Measurements from ENCODE around the gene SNX4.
"Not testable (repeated sequence)": the region's sequence is repeated elsewhere in the genome, so short reads cannot be mapped to it uniquely, and the experiment has no call there.

Gene SNX4

DNA sequence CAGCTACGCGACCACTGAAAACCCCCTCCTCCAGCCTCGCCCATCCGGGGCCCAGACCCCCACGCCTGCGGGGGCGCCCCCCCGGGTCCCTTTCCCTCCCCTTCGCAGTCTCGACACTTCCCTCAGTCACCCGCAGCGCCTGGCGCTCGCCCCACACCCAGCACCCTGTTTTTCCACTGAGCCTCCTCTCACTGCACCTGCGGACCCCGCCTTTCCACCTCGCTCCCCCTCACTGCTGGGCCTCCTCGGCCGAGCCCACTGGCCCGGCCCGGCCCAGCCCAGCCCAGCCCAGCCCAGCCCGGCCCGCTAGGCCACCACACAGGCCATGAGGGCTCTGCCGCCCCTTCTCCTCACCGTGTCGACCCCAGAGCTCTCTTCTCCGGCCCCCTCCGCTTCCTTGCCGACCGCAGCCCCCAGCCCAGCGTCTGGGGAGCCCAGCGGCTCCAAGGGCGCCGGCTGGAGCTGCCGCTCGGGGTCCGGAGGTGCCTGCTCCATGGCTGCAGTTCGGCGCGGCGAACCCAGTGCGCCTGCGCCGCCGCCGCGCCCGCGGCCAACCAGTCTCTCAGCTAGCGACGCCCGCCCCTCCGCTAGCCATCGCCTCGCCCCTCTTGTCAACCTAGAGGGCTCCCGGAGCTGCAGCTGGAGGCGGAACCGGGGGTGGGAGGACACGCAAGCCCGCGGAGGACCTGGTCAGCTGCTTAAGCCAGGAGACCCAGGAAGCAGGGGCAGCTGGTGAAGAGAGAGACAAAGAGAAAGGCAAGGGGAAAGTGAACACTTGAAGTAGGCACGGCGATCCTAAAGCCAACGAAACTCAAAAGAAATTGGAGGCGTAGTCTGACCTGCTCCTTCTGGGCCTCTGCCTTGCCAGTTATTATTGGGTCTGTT, at the start of gene SNX4:
SNX4 (minus strand) TSS at position 525 of the 885 bp plus-strand sequence; CDS start at position 495, 30 bp downstream.
- peak; percentile 88 to 90 for DNase-seq

DNA sequence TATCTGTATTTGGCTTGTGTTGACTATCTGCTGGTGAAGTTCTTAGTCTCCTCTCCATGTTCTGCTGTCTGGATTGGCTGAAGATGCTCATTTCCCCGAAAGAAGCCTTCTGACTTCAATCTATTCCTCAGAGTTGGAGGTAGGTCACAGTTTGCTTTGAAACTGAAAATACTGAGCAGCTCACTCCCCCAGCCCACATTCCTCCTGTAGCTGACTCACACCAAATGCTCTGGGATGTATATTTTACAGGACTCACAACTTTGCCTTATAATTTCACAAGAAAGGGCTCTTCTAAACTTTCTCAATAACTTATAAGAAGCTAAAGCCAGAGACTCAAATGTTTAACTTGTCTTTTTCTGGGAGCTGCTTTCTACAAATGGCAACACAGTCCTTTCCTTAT, 36.3 kb upstream of the SNX4 start:
- no peak for DNase-seq

DNA sequence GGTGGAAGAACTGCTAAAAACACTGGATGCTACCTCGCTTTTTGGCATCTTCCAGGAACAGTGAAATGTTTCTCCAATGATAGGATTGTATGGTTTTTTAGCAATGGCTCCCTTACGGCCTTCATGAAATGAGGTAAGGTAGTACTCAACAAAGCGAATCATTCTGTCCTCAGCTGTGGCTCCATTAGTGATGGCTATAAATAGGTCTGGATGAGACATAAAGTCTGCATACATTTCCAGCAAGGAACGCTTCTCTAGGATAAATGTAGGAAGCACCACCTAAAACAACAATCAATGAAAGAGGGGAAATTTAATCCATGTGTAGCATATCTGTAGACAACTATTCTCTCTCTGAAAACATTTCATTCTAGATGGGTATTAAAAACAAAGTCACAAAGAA, 32.4 kb upstream of the SNX4 start:
- no peak for DNase-seq

- DNase-seq, result no peak
Observed at GRCh38 chr3:125528920-125529319, 8.9 kb upstream of the SNX4 start.

GRCh38 chr3:125525153-125525552, 5.2 kb upstream of the SNX4 start:
- DNase-seq, result no peak

DNA sequence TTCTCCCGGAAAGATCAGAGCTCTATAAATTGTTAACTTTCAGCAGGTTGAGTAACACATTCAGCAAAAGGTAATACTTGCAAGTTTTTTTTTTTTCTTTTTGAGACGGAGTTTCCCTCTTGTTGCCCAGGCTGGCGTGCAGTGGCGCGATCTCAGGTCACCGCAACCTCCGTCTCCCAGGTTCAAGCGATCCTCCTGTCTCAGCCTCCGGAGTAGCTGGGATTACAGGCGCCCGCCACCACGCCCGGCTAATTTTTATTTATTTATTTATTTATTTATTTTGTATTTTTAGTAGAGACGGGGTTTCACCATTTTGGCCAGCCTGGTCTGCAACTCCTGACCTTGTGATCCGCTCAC, 539 bp upstream of the SNX4 start:
- DNase-seq, result not testable (repeated sequence)

- no peak for DNase-seq
Observed at GRCh38 chr3:125515421-125515820, 4.6 kb downstream of the SNX4 start.

GRCh38 chr3:125513490-125514115, 6.4 kb downstream of the SNX4 start:
- DNase-seq, result no peak

GRCh38 chr3:125512135-125512920, 7.7 kb downstream of the SNX4 start:
- DNase-seq, result no peak

- DNase-seq, result no peak
Observed at GRCh38 chr3:125511420-125512118, 8.4 kb downstream of the SNX4 start.

DNA sequence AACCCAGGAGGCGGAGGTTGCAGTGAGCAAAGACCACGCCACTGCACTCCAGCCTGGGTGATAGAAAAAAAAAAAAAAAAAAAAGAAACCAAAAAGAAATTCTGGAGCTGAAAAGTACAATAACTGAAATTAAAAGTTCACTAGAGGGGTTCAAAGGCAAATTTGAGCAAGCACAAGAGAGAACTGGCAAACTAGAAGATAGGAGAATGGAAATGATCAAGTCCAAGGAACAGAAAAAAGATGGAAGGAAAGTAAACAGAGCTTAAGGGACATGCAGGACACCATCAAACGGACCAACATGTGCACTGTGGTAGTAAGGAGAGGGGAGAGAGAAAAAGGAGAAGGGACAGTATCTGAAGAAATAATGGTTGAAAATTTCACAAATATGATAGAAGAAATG, 12.9 kb downstream of the SNX4 start:
- DNase-seq, result no peak

DNA sequence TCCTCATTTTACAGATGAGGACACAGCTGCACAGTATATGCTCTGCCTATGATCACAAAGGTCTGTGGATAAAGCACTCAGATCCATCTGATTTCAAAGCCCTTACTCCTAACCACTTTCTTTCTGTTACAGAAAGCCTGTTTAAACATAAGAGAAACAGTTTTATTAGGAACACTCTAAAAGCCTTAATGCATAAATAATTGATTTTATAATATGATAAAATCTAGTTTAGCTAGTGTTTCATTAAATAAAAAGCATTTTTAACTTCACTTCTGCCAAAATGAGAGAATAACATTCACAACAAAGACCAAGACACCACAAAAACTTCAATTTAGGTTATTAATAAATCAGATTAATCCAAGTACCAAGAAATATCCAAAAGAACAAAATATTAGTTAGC, 21.4 kb downstream of the SNX4 start:
- DNase-seq, result no peak

GRCh38 chr3:125496701-125497100, 23.3 kb downstream of the SNX4 start:
- DNase-seq, result no peak

- DNase-seq, result no peak
Observed at GRCh38 chr3:125482406-125482805, 37.6 kb downstream of the SNX4 start.

GRCh38 chr3:125481786-125482185, 38.2 kb downstream of the SNX4 start:
- DNase-seq, result no peak

DNA sequence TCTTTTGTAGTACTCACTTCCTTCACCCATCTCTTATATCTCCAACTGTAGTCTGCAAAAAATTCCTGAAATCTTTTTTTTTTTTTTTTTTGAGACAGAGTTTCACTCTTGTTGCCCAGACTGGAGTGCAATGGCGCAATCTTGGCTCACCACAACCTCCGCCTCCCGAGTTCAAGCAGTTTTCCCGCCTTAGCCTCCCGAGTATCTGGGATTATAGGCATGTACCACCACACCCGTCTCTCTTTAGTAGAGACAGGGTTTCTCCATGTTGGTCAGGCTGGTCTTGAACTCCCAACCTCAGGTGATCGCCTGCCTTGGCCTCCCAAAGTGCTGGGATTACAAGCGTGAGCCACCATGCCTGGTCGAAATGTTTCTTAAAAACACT, 38.6 kb downstream of the SNX4 start:
- DNase-seq, result not testable (repeated sequence)

- no peak for DNase-seq
Observed at GRCh38 chr3:125480656-125481374, 39.2 kb downstream of the SNX4 start.

GRCh38 chr3:125479091-125479490, 40.9 kb downstream of the SNX4 start:
- DNase-seq, result no peak

GRCh38 chr3:125478326-125478725, 41.7 kb downstream of the SNX4 start:
- DNase-seq, result no peak

DNA sequence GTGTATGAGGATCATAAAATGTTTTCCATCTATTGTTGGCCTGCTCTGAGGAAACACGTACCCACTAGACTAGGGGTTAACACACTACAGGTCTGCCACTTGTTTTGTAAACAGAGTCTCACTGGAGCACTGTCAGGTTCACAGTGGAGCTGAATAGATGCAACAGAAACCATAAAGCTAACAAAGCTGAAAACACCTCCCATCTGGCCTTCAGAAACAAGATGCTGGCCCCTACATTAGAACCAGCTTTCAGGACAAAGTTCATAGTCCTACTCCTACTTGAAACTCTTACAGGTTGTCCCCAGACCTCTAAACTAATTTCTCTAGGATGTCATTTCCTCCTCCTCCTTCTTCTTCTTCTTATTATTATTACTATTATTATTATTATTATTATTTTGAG, 42.3 kb downstream of the SNX4 start:
- no peak for DNase-seq

DNA sequence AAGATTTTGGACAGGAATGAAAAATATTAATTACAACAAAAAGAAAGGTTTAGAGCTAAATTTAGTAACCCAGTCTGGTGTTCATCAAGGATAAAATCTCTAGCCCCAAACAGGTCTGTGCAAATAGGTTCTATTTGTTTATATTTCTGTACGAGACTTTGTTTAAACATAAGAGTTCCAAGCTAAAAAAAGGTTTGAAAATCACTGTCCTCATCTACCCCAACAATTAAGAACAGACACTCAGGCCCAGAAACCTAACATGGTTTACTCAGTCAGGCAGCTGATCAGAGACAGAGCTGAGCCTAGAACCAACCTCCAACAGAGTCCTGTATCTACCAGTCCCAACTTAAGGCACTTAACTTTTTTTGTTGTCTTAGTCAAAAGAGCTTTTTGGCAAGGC, 49.3 kb downstream of the SNX4 start:
- no peak for DNase-seq

DNA sequence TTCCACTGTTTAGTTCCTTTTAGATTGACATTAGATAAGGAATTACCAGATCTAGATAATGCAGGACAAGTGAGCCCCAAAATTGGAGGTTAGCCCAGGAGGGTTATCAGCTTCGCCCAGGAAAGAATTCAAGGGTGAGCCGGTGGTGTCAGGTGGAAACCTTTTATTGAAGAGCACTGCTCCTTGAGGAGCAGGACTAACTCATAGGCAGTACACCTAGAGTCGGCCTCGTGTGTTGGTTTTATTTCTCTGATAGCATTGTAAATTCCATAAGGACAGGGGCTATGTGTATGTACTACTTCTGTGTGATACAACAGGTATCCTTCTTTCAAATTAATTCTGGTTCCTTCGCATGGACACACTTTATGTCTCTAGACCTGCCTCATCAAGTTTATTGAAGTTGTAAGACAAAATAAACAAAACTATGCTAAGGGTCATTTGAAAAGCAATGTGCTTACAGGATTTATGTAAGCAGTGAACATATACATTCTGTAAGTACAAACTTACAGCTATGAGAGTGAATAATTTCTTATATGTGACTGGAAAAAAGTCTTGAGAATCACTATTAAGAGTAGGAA, 57.2 kb downstream of the SNX4 start:
- no peak for DNase-seq
